Small intestine (tissue), 7 donors: ENCODE measurements around the gene COL16A1. TPM values are rescaled to one million over a fixed set of nuclear protein-coding genes. Genes with fewer than 3 reads are reported as not detected.

Source experiments
- DNase-seq, 2 donors: peaks; one replicate each; pipeline versions ENCODE4 v3.0.0 to v3.0.0-alpha.2; 2013
- FAIRE-seq: peaks from 2 replicates; lab custom pipeline; 2012; peaks lifted over from hg19 to GRCh38; lab: Jason Lieb, UNC
- H3K27ac ChIP-seq, 3 donors: one replicate each; pipeline ENCODE4 v1.5.1; 2013; ENCODE audit warnings: low read length in 2 of 3, mild to moderate bottlenecking in 2 of 3, control low read depth in 1 of 3, inconsistent platforms in 1 of 3, low read depth in 1 of 3, moderate library complexity in 1 of 3
- H3K27me3 ChIP-seq, 3 donors: one replicate each; pipeline ENCODE4 v1.6.1; 2013; ENCODE audit warnings: low read length in 3 of 3, inconsistent platforms in 1 of 3; ENCODE audit not compliant: control insufficient read depth in 3 of 3, insufficient read depth in 3 of 3
- H3K36me3 ChIP-seq, 3 donors: one replicate each; pipeline ENCODE4 v1.6.1; 2013; ENCODE audit warnings: low read length in 3 of 3, inconsistent platforms in 1 of 3, low read depth in 1 of 3, mild to moderate bottlenecking in 1 of 3, moderate library complexity in 1 of 3; ENCODE audit not compliant: control insufficient read depth in 3 of 3, insufficient read depth in 2 of 3
- H3K4me1 ChIP-seq, 3 donors: one replicate each; pipeline ENCODE4 v1.6.1; 2013; ENCODE audit warnings: low read length in 2 of 3, inconsistent platforms in 1 of 3, low read depth in 1 of 3, mild to moderate bottlenecking in 1 of 3, moderate library complexity in 1 of 3; ENCODE audit not compliant: control insufficient read depth in 3 of 3, insufficient read depth in 2 of 3
- H3K4me3 ChIP-seq, 3 donors: one replicate each; pipeline ENCODE4 v1.5.1; 2013; ENCODE audit warnings: low read length in 3 of 3, control low read depth in 1 of 3, inconsistent platforms in 1 of 3, low read depth in 1 of 3, mild to moderate bottlenecking in 1 of 3, moderate library complexity in 1 of 3
- H3K9me3 ChIP-seq, 2 donors: one replicate each; pipeline ENCODE4 v1.6.1; 2013; ENCODE audit warnings: low read depth in 1 of 2, low read length in 1 of 2; ENCODE audit not compliant: control insufficient read depth in 2 of 2, insufficient read depth in 1 of 2
- WGBS, 3 donors: extraction: QIAGEN DNeasy Blood & Tissue Kit; methylation state at CpG; one replicate each; pipeline ENCODE4 v1.1.7; 2013; 5-methylcytosine and 5-hydroxymethylcytosine counted together
- polyA plus RNA-seq, 4 donors: library from polyadenylated mRNA; stranded (reverse) in 3 of 4; unstranded in 1 of 4; fragments of 200-250 nt in 3 of 4; fragments of 120-200 nt in 1 of 4; gene quantifications; one replicate each; pipeline versions ENCODE4 v1.2.1 to v1.2.3, GENCODE V29; 2013
- donor health status: healthy with polysubstance abuse.
- donor health status: control.
- donor health status: control.
- donor health status: Bipolar disorder and iron deficiency.
- donor health status: healthy.

The COL16A1 gene
- polyA plus RNA-seq, 4 donors, result 12.3 to 124 (median 16.7) TPM

- Histone ChIP-seq H3K36me3 (peaks cover 0 to 66% (median 0%) of the 10 kb centered on the region in 3 donors), H3K4me3 (no peak overlapping the region), H3K9me3 (no peaks in the 10 kb centered on the region), H3K27me3 (peaks cover 0 to 5% (median 0%) of the 10 kb centered on the region in 3 donors), H3K27ac (no peak overlapping the region), H3K4me1 (peaks cover 0 to 39% (median 0%) of the 10 kb centered on the region in 3 donors)
- no peak for FAIRE-seq
- peak in 1 of 2 donors; percentile 21 for DNase-seq
- WGBS, 3 donors, result 74 to 90% (median 81%) methylated on average over 10 of the region's 10 CpGs
Measured at GRCh38 chr1:31699341-31699891, 4.4 kb downstream of the COL16A1 start.

GRCh38 chr1:31697369-31697984 lies 6.3 kb downstream of the COL16A1 start:
- H3K9me3 ChIP-seq, result no peaks in the 10 kb centered on the region
- no peak for FAIRE-seq
- H3K36me3 ChIP-seq, result peaks cover 0 to 85% (median 0%) of the 10 kb centered on the region in 3 donors
- H3K27ac ChIP-seq, result no peak overlapping the region
- no peak for DNase-seq
- H3K27me3 ChIP-seq, result no peaks in the 10 kb centered on the region
- no peak overlapping the region for H3K4me3 ChIP-seq
- peaks cover 0 to 24% (median 0%) of the 10 kb centered on the region in 3 donors for H3K4me1 ChIP-seq
- WGBS, 3 donors, result 86 to 96% (median 90%) methylated on average over 12 of the region's 12 CpGs

DNA sequence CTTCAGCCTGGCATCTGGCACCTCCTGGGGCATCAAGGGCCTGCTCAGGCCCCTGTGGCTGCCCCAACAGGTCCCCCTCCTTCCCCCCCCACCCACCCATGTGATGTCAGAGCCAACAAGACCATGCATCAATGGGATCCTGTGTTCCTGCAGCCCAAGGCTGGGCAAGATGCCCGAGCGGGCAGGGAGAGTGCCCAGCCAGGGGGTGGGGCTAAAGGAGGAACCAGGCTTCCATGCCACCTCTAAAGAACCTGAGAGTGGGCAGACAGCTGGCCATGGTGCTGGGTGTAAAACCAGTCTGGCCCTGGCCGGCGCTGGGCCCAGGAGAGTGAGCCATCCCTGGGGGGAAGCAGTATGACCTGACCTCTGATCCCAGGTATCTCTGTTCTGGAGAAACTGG lies 7.6 kb downstream of the COL16A1 start:
- Histone ChIP-seq H3K9me3 (no peaks in the 10 kb centered on the region), H3K27ac (no peak overlapping the region), H3K36me3 (peaks cover 0 to 90% (median 0%) of the 10 kb centered on the region in 3 donors), H3K4me3 (no peak overlapping the region), H3K27me3 (no peaks in the 10 kb centered on the region), H3K4me1 (peaks cover 0 to 15% (median 0%) of the 10 kb centered on the region in 3 donors)
- no peak for DNase-seq
- no peak for FAIRE-seq
- WGBS, 3 donors, result 30 to 71% (median 34%) methylated on average over 4 of the region's 4 CpGs

DNA sequence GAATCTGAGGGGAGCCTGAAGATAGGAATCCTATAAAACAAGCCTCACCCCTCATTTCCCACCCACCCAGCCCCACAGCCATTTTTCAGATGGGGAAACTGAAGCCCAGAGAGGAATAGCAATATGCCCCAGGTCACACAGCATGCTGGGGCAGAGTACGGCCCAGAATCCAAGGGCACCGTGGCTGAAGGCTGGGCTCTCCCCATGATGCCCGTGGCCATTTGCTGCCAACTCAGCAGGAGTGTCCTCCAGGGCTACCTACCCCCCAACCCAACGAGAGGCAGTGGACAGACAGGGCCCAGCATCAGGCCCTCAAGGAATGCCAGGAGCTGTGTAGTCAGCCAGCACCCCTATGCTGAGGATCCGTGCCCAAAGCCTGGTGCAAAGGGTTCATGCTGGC lies 8.5 kb downstream of the COL16A1 start:
- no peak for FAIRE-seq
- H3K36me3 ChIP-seq, result peaks cover 0 to 95% (median 0%) of the 10 kb centered on the region in 3 donors
- no peak overlapping the region for H3K27ac ChIP-seq
- 64 to 82% (median 72%) methylated on average over 5 of the region's 5 CpGs for WGBS, 3 donors
- DNase-seq, result no peak
- peaks cover 0 to 7% (median 0%) of the 10 kb centered on the region in 3 donors for H3K4me1 ChIP-seq
- no peak overlapping the region for H3K4me3 ChIP-seq
- no peaks in the 10 kb centered on the region for H3K9me3 ChIP-seq
- no peaks in the 10 kb centered on the region for H3K27me3 ChIP-seq

DNA sequence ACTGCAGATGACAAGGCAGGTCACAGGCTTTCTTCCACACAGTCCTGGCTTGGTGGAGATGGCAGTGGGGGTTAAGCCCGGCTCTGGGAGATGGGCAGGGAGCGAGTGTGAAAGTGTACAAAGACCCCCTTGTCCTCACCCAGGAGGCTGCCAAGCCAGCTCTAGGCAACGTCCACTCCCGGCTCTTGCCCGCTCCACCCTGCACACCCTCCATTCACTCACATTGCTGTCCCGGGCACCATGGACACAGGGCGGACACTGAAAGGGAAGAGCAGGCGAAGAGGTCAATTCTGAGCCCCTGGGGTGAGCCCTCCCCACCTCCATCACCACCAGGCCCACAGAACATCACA lies 8.9 kb downstream of the COL16A1 start:
- Histone ChIP-seq H3K9me3 (no peaks in the 10 kb centered on the region), H3K4me1 (peaks cover 0 to 3% (median 0%) of the 10 kb centered on the region in 3 donors), H3K27me3 (no peaks in the 10 kb centered on the region), H3K27ac (no peak overlapping the region), H3K4me3 (no peak overlapping the region), H3K36me3 (peaks cover 0 to 95% (median 0%) of the 10 kb centered on the region in 3 donors)
- 87 to 90% (median 88%) methylated on average over 7 to 8 of the region's 8 CpGs for WGBS, 3 donors
- DNase-seq (no peak), FAIRE-seq (no peak)

DNA sequence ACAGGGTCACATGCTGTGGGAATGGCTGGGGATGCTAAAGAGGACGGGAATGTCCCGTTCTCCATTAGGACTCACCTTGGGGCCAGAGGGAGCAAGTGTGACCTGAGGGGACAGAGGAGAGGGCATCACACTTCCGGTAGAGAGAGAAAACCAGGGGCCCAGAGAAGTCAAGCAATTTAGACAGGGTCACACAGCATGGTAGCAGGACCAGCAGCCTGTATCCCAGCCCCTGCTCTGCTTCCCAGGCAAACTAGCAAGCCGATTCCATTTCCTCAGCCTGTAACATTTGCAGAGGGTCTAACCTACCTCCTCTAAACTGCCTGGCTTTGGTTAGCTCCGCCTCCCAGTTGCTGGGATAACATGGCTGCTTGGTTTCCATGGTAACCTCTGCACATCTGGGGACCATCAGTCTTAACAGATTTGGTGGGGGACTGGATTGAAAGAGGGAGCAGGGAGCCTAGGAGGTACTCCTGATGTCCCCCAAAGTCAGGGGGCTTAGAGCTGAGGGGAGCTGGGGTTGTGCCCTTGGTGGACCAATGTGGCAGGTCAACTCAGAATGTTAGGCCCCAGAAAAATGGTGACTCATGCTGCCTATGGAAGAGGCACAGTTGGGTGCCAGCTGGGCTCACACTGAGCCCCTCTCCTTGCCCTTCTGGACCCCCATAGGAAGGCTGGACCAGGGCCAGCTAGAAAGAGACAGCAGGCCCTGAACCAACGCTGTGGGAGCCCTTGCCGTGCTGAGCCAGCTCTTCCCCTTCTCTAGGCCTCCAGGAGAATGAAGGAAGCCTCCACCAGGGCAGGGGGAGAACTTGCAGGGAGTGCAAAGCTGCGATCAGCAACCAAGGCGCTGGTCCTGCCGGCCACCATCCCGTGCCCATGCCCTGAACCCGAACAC lies 9.5 kb downstream of the COL16A1 start:
- H3K27ac ChIP-seq, result no peak overlapping the region
- H3K4me3 ChIP-seq, result no peak overlapping the region
- 82 to 83% (median 82%) methylated on average over 12 of the region's 12 CpGs for WGBS, 3 donors
- DNase-seq, result no peak
- H3K36me3 ChIP-seq, result peaks cover 0 to 95% (median 0%) of the 10 kb centered on the region in 3 donors
- peaks cover 0 to 3% (median 0%) of the 10 kb centered on the region in 3 donors for H3K4me1 ChIP-seq
- no peaks in the 10 kb centered on the region for H3K9me3 ChIP-seq
- FAIRE-seq, result no peak
- no peaks in the 10 kb centered on the region for H3K27me3 ChIP-seq

DNA sequence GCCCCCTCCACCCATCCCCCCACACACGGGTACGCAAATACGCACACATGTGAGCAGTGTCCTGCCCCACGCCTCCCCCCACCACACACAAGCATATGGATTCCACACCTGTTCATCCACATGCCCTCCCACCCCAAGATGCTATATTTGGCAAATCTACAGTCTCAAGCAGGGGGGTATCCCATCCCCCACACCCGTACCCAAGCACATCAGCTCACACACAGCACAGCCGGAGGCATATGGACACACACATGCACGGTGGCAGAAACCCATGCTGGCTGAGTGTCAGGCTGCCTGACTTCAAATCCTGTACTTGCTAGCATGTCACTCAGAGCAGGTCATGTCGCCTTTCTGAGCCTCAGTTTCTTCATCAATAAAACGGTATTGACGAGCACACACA lies 10.6 kb downstream of the COL16A1 start:
- no peak overlapping the region for H3K4me3 ChIP-seq
- no peaks in the 10 kb centered on the region for H3K9me3 ChIP-seq
- no peak overlapping the region for H3K27ac ChIP-seq
- peaks cover 0 to 3% (median 0%) of the 10 kb centered on the region in 3 donors for H3K4me1 ChIP-seq
- DNase-seq, result no peak
- FAIRE-seq, result no peak
- H3K36me3 ChIP-seq, result peaks cover 0 to 99% (median 0%) of the 10 kb centered on the region in 3 donors
- 77 to 82% (median 80%) methylated on average over 10 of the region's 10 CpGs for WGBS, 3 donors
- H3K27me3 ChIP-seq, result no peaks in the 10 kb centered on the region

DNA sequence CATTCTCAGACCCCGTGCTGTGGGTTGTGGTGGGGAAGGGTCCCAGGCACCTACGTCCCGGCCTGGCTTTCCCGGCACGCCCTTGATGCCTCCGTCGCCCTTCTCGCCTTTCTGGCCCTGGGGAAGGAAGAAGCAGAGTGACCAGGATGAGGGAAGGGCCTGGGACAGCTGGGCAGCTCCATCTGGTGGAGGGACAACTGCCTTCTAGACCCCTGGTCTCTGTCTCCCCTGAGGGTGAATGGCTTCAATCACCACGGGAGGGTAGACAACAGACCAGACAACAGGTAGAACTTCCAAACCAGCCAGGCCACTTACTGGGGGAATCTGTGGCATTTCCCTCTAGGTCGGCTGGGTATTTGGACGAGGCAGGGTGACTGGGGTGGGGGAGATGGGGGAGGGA lies 11.9 kb downstream of the COL16A1 start:
- no peaks in the 10 kb centered on the region for H3K9me3 ChIP-seq
- no peak overlapping the region for H3K4me3 ChIP-seq
- 85 to 87% (median 85%) methylated on average over 11 of the region's 11 CpGs for WGBS, 3 donors
- FAIRE-seq (no peak), DNase-seq (no peak)
- H3K4me1 ChIP-seq, result peaks cover 0 to 3% (median 0%) of the 10 kb centered on the region in 3 donors
- peaks cover 0 to 90% (median 0%) of the 10 kb centered on the region in 3 donors for H3K36me3 ChIP-seq
- H3K27me3 ChIP-seq, result no peaks in the 10 kb centered on the region
- H3K27ac ChIP-seq, result no peak overlapping the region
